ENCODE data around the gene C13orf46. TPM values are rescaled to one million over a fixed set of nuclear protein-coding genes. Genes with fewer than 3 reads are reported as not detected.
A peak's percentile ranks its signal among the peaks of the same experiment; 100 is the strongest.

Gene C13orf46
- total RNA-seq, 1 experiment from 2014 or later, result not detected

- Mint-ChIP-seq H3K36me3 (ENCODE audit: insufficient read depth, unreplicated experiment) (peaks cover 3% of the 10 kb centered on the region), H3K9me3 (ENCODE audit: unreplicated experiment) (peaks cover 3% of the 10 kb centered on the region), H3K4me3 (ENCODE audit: unreplicated experiment) (no peak overlapping the region), H3K4me1 (ENCODE audit: low read depth, unreplicated experiment) (no peaks in the 10 kb centered on the region), H3K27me3 (ENCODE audit: insufficient read depth, unreplicated experiment) (no peaks in the 10 kb centered on the region), H3K27ac (ENCODE audit: unreplicated experiment) (no peak overlapping the region)
- H3K36me3 ChIP-seq (ENCODE audit: control insufficient read depth, insufficient read depth, low read length), result no peaks in the 10 kb centered on the region
- POLR2A ChIA-PET, result no interaction called here
- H3K27me3 ChIP-seq (replicated peaks; ENCODE audit: control insufficient read depth, insufficient read depth, low read length), result no peaks in the 10 kb centered on the region
- no peak for TF ChIP-seq CTCF (IDR thresholded peaks at IDR 0.05; ENCODE audit: insufficient read depth in 1 of 2, low read depth in 1 of 2, low read length in 1 of 2, severe bottlenecking in 1 of 2, unreplicated experiment in 1 of 2)
- H3K9me3 ChIP-seq, result no peaks in the 10 kb centered on the region
- intact Hi-C loops (cut with micrococcal nuclease; ENCODE audit: unreplicated experiment), result no loop called here
- BruUV-seq (replicated peaks), result no TSS peak
- H3K4me3 ChIP-seq (ENCODE audit: low read depth, low read length), result no peak overlapping the region
- CTCF ChIA-PET, result no interaction called here
- DNase-seq, result no peak
- peaks cover 8% of the 10 kb centered on the region; the same call in 1 of the 2 replicates for H3K4me1 ChIP-seq
Observed at GRCh38 chr13:113949546-113949945, 24.3 kb downstream of the C13orf46 start.

- no peak for DNase-seq
- Mint-ChIP-seq H3K4me1 (ENCODE audit: low read depth, unreplicated experiment) (no peaks in the 10 kb centered on the region), H3K36me3 (ENCODE audit: insufficient read depth, unreplicated experiment) (no peaks in the 10 kb centered on the region), H3K27me3 (ENCODE audit: insufficient read depth, unreplicated experiment) (no peaks in the 10 kb centered on the region), H3K9me3 (ENCODE audit: unreplicated experiment) (no peaks in the 10 kb centered on the region), H3K4me3 (ENCODE audit: unreplicated experiment) (no peak overlapping the region), H3K27ac (ENCODE audit: unreplicated experiment) (no peak overlapping the region)
- intact Hi-C loops (cut with micrococcal nuclease; ENCODE audit: unreplicated experiment), result no loop called here
- H3K4me1 ChIP-seq, result peaks cover 8% of the 10 kb centered on the region; the same call in 1 of the 2 replicates
- no TSS peak for BruUV-seq (replicated peaks)
- no peaks in the 10 kb centered on the region for H3K27me3 ChIP-seq (replicated peaks; ENCODE audit: control insufficient read depth, insufficient read depth, low read length)
- CTCF ChIA-PET, result interaction anchor here (0.7 kb wide), 1 partner anchor 144 kb away, joined by 4 read pairs; no protein-coding TSS in a partner anchor
- no peaks in the 10 kb centered on the region for H3K36me3 ChIP-seq (ENCODE audit: control insufficient read depth, insufficient read depth, low read length)
- H3K9me3 ChIP-seq, result no peaks in the 10 kb centered on the region
- no peak for TF ChIP-seq CTCF (IDR thresholded peaks at IDR 0.05; ENCODE audit: insufficient read depth in 1 of 2, low read depth in 1 of 2, low read length in 1 of 2, severe bottlenecking in 1 of 2, unreplicated experiment in 1 of 2)
- H3K4me3 ChIP-seq (ENCODE audit: low read depth, low read length), result no peak overlapping the region
- POLR2A ChIA-PET, result no interaction called here
Observed at GRCh38 chr13:113948034-113948742, 25.7 kb downstream of the C13orf46 start.

- TF ChIP-seq CTCF (IDR thresholded peaks at IDR 0.05; ENCODE audit: insufficient read depth in 1 of 2, low read depth in 1 of 2, low read length in 1 of 2, severe bottlenecking in 1 of 2, unreplicated experiment in 1 of 2), result peak; percentile 18 to 40
- Histone ChIP-seq H3K4me3 (ENCODE audit: low read depth, low read length) (no peak overlapping the region), H3K4me1 (peaks cover 8% of the 10 kb centered on the region; the same call in 1 of the 2 replicates), H3K36me3 (ENCODE audit: control insufficient read depth, insufficient read depth, low read length) (no peaks in the 10 kb centered on the region), H3K9me3 (no peaks in the 10 kb centered on the region), H3K27me3 (replicated peaks; ENCODE audit: control insufficient read depth, insufficient read depth, low read length) (no peaks in the 10 kb centered on the region)
- DNase-seq, result peak in 1 of 2 experiments; percentile 19
- ChIA-PET CTCF (interaction anchor here (0.7 to 0.9 kb wide), 2 partner anchors 143 to 224 kb away, joined by 4 read pairs; no protein-coding TSS in a partner anchor), POLR2A (no interaction called here)
- no peaks in the 10 kb centered on the region for H3K4me1 Mint-ChIP-seq (ENCODE audit: low read depth, unreplicated experiment)
- no peaks in the 10 kb centered on the region for H3K9me3 Mint-ChIP-seq (ENCODE audit: unreplicated experiment)
- H3K27ac Mint-ChIP-seq (ENCODE audit: unreplicated experiment), result no peak overlapping the region
- no TSS peak for BruUV-seq (replicated peaks)
- H3K4me3 Mint-ChIP-seq (ENCODE audit: unreplicated experiment), result no peak overlapping the region
- H3K27me3 Mint-ChIP-seq (ENCODE audit: insufficient read depth, unreplicated experiment), result no peaks in the 10 kb centered on the region
- H3K36me3 Mint-ChIP-seq (ENCODE audit: insufficient read depth, unreplicated experiment), result no peaks in the 10 kb centered on the region
- intact Hi-C loops (cut with micrococcal nuclease; ENCODE audit: unreplicated experiment), result loop anchor here (2.0 kb wide), 1 partner anchor 131 kb away; no protein-coding TSS in a partner anchor
Observed at GRCh38 chr13:113947311-113948033, 26.4 kb downstream of the C13orf46 start.
